ENCODE data around the gene OR5I1. TPM values are rescaled to one million over a fixed set of nuclear protein-coding genes. Genes with fewer than 3 reads are reported as not detected.

OR5I1 gene
- not detected for total RNA-seq (ENCODE audit: unreplicated experiment)
- long read RNA-seq: 0 reads

GRCh38 chr11:55936300-55936699 is at the start of gene OR5I1:
TSS of gene OR5I1 (minus strand) at chr11:55936400. CDS start at chr11:55936400, 0 bp downstream.
- no peak for DNase-seq
- Mint-ChIP-seq H3K4me3 (ENCODE audit: unreplicated experiment) (no peak within 1 kb of the TSS), H3K9me3 (ENCODE audit: unreplicated experiment) (no peaks in the 10 kb centered on the region), H3K27me3 (ENCODE audit: unreplicated experiment) (peaks cover 2% of the 10 kb centered on the region), H3K4me1 (ENCODE audit: low read depth, unreplicated experiment) (no peaks in the 10 kb centered on the region), H3K36me3 (ENCODE audit: unreplicated experiment) (no peaks in the 10 kb centered on the region), H3K27ac (ENCODE audit: unreplicated experiment) (no peak within 1 kb of the TSS)
- no peak for TF ChIP-seq CTCF (IDR thresholded peaks at IDR 0.05; ENCODE audit: partially characterized antibody, unreplicated experiment)

- no peak for DNase-seq
- Mint-ChIP-seq H3K4me1 (ENCODE audit: low read depth, unreplicated experiment) (no peaks in the 10 kb centered on the region), H3K27ac (ENCODE audit: unreplicated experiment) (no peak overlapping the region), H3K36me3 (ENCODE audit: unreplicated experiment) (no peaks in the 10 kb centered on the region), H3K4me3 (ENCODE audit: unreplicated experiment) (no peak overlapping the region), H3K27me3 (ENCODE audit: unreplicated experiment) (peaks cover 1% of the 10 kb centered on the region), H3K9me3 (ENCODE audit: unreplicated experiment) (no peaks in the 10 kb centered on the region)
- TF ChIP-seq CTCF (IDR thresholded peaks at IDR 0.05; ENCODE audit: partially characterized antibody, unreplicated experiment): no peak
Observed at GRCh38 chr11:55970935-55971334, 34.7 kb upstream of the OR5I1 start.

GRCh38 chr11:55969845-55970244 is 33.6 kb upstream of the OR5I1 start, which contains the start of gene OR10AG1:
TSS of gene OR10AG1 (minus strand) at chr11:55969945. CDS start at chr11:55969907, 38 bp downstream.
- Mint-ChIP-seq H3K27me3 (ENCODE audit: unreplicated experiment) (no peaks in the 10 kb centered on the region), H3K4me3 (ENCODE audit: unreplicated experiment) (no peak within 1 kb of the TSS), H3K9me3 (ENCODE audit: unreplicated experiment) (no peaks in the 10 kb centered on the region), H3K27ac (ENCODE audit: unreplicated experiment) (no peak within 1 kb of the TSS), H3K4me1 (ENCODE audit: low read depth, unreplicated experiment) (no peaks in the 10 kb centered on the region), H3K36me3 (ENCODE audit: unreplicated experiment) (no peaks in the 10 kb centered on the region)
- no peak for TF ChIP-seq CTCF (IDR thresholded peaks at IDR 0.05; ENCODE audit: partially characterized antibody, unreplicated experiment)
- DNase-seq: no peak

GRCh38 chr11:55967914-55968313 is 31.7 kb upstream of the OR5I1 start:
- no peaks in the 10 kb centered on the region for H3K36me3 Mint-ChIP-seq (ENCODE audit: unreplicated experiment)

GRCh38 chr11:55966391-55966790 is 30.2 kb upstream of the OR5I1 start:
- Mint-ChIP-seq H3K36me3 (ENCODE audit: unreplicated experiment) (no peaks in the 10 kb centered on the region), H3K27me3 (ENCODE audit: unreplicated experiment) (no peaks in the 10 kb centered on the region), H3K4me1 (ENCODE audit: low read depth, unreplicated experiment) (no peaks in the 10 kb centered on the region), H3K9me3 (ENCODE audit: unreplicated experiment) (no peaks in the 10 kb centered on the region), H3K4me3 (ENCODE audit: unreplicated experiment) (no peak overlapping the region), H3K27ac (ENCODE audit: unreplicated experiment) (no peak overlapping the region)
- no peak for TF ChIP-seq CTCF (IDR thresholded peaks at IDR 0.05; ENCODE audit: partially characterized antibody, unreplicated experiment)
- DNase-seq: no peak

More at GRCh38 chr11:55967914-55968313, 31.7 kb upstream of the OR5I1 start:
- H3K27me3 Mint-ChIP-seq (ENCODE audit: unreplicated experiment): no peaks in the 10 kb centered on the region
- no peak for TF ChIP-seq CTCF (IDR thresholded peaks at IDR 0.05; ENCODE audit: partially characterized antibody, unreplicated experiment)
- no peak overlapping the region for H3K27ac Mint-ChIP-seq (ENCODE audit: unreplicated experiment)
- H3K4me1 Mint-ChIP-seq (ENCODE audit: low read depth, unreplicated experiment): no peaks in the 10 kb centered on the region
- DNase-seq: no peak
- no peaks in the 10 kb centered on the region for H3K9me3 Mint-ChIP-seq (ENCODE audit: unreplicated experiment)
- H3K4me3 Mint-ChIP-seq (ENCODE audit: unreplicated experiment): no peak overlapping the region
